ENCODE data around the gene PER2.
"Not testable (repeated sequence)": the region's sequence is repeated elsewhere in the genome, so short reads cannot be mapped to it uniquely, and the experiment has no call there.

- not testable (repeated sequence) for TF ChIP-seq POLR2A (conservative IDR thresholded peaks at IDR 0.05); ATF2 (CRISPR knock-in tag; IDR thresholded peaks at IDR 0.05); CTCF (IDR thresholded peaks at IDR 0.05 in 2 of 3, conservative IDR thresholded peaks at IDR 0.05 in 1 of 3; ENCODE audit: insufficient read depth in 2 of 3, low read depth in 1 of 3, low read length in 3 of 3); POLR2AphosphoS5 (IDR thresholded peaks at IDR 0.05; ENCODE audit: control insufficient read depth, insufficient read depth, low read depth, low read length)
Measured at GRCh38 chr2:238271686-238272085, 16.7 kb downstream of the PER2 start.

All from K562 (cell line).